Measurements from ENCODE around the gene ALDH4A1. TPM values are rescaled to one million over a fixed set of nuclear protein-coding genes. Genes with fewer than 3 reads are reported as not detected.

Gene ALDH4A1
- total RNA-seq, 2 donors from 2014 or later: 4.7 to 15.5 TPM

DNA sequence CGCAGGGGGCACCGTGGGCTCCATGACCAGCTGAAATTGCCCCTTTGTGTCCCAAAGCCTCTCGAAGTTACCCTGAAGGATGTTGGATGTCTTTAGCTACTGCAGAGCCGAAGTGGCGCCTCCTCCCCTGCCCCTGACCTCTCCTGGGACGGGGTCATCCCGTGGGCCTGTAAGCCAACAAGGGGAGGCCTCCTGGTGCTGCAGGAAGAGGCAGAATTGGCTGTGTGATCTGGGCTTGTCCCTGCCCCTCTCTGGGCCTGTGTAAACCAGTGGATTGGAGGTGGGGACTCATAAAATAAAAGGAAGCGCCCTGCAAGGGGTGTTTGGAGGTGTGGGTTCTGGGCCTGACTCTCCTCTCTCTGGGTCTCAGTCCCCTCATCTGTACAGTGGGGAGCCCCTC is 40.8 kb downstream of the ALDH4A1 start:
- WGBS, 2 donors: 61 to 69% methylated on average over 8 of the region's 8 CpGs
- DNase-seq (no peak), ATAC-seq (no peak)
- H3K36me3 ChIP-seq (replicated peaks in 1 of 2; ENCODE audit: insufficient read depth in 1 of 2, low read depth in 2 of 2): no peaks in the 10 kb centered on the region
- H3K4me3 ChIP-seq: no peak overlapping the region
- no peaks in the 10 kb centered on the region for H3K27me3 ChIP-seq
- no peaks in the 10 kb centered on the region for H3K9me3 ChIP-seq
- no peaks in the 10 kb centered on the region for H3K4me1 ChIP-seq
- H3K27ac ChIP-seq: no peak overlapping the region
- intact Hi-C loops (cut with DNase I): no loop called here
- TF ChIP-seq POLR2A (IDR thresholded peaks at IDR 0.05) (no peak), CTCF (IDR thresholded peaks at IDR 0.05) (no peak)

DNA sequence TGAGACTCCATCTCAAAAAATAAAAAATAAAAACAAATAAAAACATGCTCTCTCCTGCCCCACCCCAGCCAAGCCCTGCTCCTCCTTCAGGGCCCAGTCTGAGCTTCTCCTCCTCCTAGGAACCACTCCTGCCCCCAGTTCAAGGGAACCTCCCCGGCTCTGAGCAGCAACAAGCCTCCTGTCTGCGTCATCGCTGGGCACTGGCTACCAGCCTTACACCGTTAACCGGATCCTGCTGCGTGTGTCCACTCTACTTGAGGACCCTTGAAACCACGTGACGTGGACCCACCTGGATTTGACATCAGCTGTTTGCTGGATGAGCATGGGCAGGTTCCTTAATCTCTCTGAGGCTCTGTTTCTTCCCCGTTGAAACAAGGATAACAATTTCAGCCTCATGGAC is 41.3 kb downstream of the ALDH4A1 start:
- ATAC-seq: no peak
- no peaks in the 10 kb centered on the region for H3K36me3 ChIP-seq (replicated peaks in 1 of 2; ENCODE audit: insufficient read depth in 1 of 2, low read depth in 2 of 2)
- H3K9me3 ChIP-seq: no peaks in the 10 kb centered on the region
- H3K27ac ChIP-seq: no peak overlapping the region
- H3K27me3 ChIP-seq: no peaks in the 10 kb centered on the region
- intact Hi-C loops (cut with DNase I): no loop called here
- DNase-seq: no peak
- 68 to 76% methylated on average over 9 of the region's 9 CpGs for WGBS, 2 donors
- TF ChIP-seq CTCF (IDR thresholded peaks at IDR 0.05) (no peak), POLR2A (IDR thresholded peaks at IDR 0.05) (no peak)
- H3K4me1 ChIP-seq: no peaks in the 10 kb centered on the region
- no peak overlapping the region for H3K4me3 ChIP-seq

DNA sequence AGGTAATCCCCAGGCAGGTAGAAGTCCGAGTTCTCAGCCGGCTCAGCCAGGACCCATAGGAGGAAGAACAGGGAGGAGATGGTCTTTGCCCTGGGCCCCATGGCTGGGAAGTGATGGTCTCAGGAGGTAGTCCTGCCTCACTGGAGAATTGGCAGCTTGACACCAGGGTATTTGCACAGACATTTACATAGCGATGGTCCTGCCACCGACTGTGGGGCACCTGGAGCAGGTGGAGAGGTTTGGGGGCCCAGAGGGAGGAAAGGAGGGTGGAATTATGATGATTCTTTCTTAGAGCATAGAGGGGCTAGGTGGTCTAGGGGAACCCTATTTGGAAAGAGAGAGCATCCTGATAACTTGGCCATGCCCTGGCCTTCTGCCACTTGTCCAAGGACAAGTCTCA is 42.8 kb downstream of the ALDH4A1 start, which contains the start of gene TAS1R2:
TAS1R2 (minus strand) TSS at position 101 of the 400 bp plus-strand sequence; CDS start at position 101, 0 bp downstream.
- Histone ChIP-seq H3K4me3 (no peak within 1 kb of the TSS), H3K27me3 (no peaks in the 10 kb centered on the region), H3K9me3 (no peaks in the 10 kb centered on the region), H3K4me1 (no peaks in the 10 kb centered on the region), H3K36me3 (replicated peaks in 1 of 2; ENCODE audit: insufficient read depth in 1 of 2, low read depth in 2 of 2) (no peaks in the 10 kb centered on the region), H3K27ac (no peak within 1 kb of the TSS)
- no peak for ATAC-seq
- no peak for TF ChIP-seq POLR2A (IDR thresholded peaks at IDR 0.05)
- TF ChIP-seq CTCF (IDR thresholded peaks at IDR 0.05): no peak
- intact Hi-C loops (cut with DNase I): no loop called here
- 53 to 54% methylated on average over 4 of the region's 4 CpGs for WGBS, 2 donors
- DNase-seq: no peak

- TF ChIP-seq POLR2A (IDR thresholded peaks at IDR 0.05) (no peak), CTCF (IDR thresholded peaks at IDR 0.05) (no peak)
- 75 to 80% methylated on average over 7 of the region's 7 CpGs for WGBS, 2 donors
- Histone ChIP-seq H3K4me1 (no peaks in the 10 kb centered on the region), H3K9me3 (no peaks in the 10 kb centered on the region), H3K4me3 (no peak overlapping the region), H3K27ac (no peak overlapping the region), H3K27me3 (no peaks in the 10 kb centered on the region), H3K36me3 (replicated peaks in 1 of 2; ENCODE audit: insufficient read depth in 1 of 2, low read depth in 2 of 2) (no peaks in the 10 kb centered on the region)
- no peak for DNase-seq
- intact Hi-C loops (cut with DNase I): no loop called here
- ATAC-seq: no peak
These were observed 44.2 kb downstream of the ALDH4A1 start for GRCh38 chr1:18858070-18858688.

- DNase-seq (no peak), ATAC-seq (no peak)
- Histone ChIP-seq H3K9me3 (no peaks in the 10 kb centered on the region), H3K4me1 (no peaks in the 10 kb centered on the region), H3K4me3 (no peak overlapping the region), H3K36me3 (replicated peaks in 1 of 2; ENCODE audit: insufficient read depth in 1 of 2, low read depth in 2 of 2) (no peaks in the 10 kb centered on the region), H3K27me3 (no peaks in the 10 kb centered on the region), H3K27ac (no peak overlapping the region)
- TF ChIP-seq CTCF (IDR thresholded peaks at IDR 0.05): no peak
- TF ChIP-seq POLR2A (IDR thresholded peaks at IDR 0.05): no peak
- intact Hi-C loops (cut with DNase I): no loop called here
- 81 to 88% methylated on average over 1 of the region's 1 CpG for WGBS, 2 donors
These were observed 45.9 kb downstream of the ALDH4A1 start for GRCh38 chr1:18856435-18856834.
